COR-L47 (cell line): ENCODE results near the gene KANSL1L.
"Not testable (repeated sequence)": the region's sequence is repeated elsewhere in the genome, so short reads cannot be mapped to it uniquely, and the experiment has no call there.

ENCODE experiments used
- DNase-seq: peaks from one replicate; lab custom pipeline; 2025; lab: John Stamatoyannopoulos, UW

The KANSL1L gene

DNA sequence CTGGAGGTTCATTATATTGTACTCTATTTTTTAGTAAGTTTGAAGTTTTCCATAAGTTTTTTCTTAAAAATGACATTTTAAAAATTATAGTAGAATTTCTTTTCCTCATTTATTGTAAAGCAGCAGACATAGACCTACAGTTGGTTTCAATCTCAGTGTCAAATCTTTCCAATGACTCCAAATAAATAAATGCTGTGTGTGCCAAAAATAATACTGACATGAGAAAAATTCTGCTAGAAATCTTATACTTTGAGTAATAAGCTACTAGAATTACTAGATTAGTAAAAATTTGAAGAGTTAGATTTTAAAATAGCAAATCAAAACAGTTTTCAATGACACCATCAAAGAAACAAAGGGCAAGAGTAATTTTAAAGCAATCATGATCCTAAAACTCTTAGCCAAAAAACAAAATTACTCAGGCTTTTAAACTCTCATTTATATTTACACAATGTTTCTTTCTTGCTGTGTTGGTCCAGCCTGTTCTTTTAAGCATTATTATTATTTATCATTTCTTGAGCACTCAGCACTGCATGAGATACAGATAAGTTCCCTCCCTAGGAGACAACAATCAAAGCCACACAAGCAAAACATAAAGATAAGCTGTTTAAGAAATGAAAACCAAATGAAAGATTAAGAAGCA is 8.3 kb upstream of the KANSL1L start:
- no peak for DNase-seq

DNA sequence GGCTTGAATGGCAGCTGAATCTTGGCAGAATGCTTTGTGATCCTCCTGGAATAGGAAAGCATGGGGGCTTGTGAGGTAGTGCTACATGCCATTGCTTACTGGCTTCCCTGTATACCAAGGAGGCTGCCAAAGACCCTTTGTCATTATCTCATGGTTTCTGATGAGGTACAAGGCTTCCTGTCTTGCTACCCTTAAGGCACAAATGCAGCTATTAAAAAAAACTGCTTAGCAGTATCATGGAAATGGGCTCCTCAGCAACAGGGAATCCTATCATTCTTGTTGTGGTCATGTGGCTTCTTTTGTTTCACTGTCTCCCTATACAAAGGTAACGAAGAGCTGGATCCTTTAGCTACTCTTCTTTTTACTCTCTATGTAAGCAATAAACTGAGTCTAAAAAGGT is 6.6 kb upstream of the KANSL1L start:
- no peak for DNase-seq

DNA sequence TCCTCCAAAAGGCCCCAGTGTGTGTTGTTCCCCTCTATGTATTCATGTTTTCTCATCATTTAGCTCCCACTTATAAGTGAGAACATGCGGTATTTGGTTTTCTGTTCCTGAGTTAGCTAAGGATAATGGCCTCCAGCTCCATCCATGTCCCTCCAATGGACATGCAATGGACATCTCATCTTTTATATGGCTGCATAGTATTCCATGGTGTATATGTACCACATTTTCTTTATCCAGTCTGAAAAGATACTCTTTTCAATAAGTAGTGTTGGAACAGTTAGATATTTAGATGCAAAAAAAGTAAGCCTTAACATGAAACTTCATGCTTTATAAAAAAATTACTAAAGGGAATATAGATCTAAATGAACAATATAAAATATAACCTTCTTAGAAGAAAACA is 5.9 kb upstream of the KANSL1L start:
- not testable (repeated sequence) for DNase-seq

DNA sequence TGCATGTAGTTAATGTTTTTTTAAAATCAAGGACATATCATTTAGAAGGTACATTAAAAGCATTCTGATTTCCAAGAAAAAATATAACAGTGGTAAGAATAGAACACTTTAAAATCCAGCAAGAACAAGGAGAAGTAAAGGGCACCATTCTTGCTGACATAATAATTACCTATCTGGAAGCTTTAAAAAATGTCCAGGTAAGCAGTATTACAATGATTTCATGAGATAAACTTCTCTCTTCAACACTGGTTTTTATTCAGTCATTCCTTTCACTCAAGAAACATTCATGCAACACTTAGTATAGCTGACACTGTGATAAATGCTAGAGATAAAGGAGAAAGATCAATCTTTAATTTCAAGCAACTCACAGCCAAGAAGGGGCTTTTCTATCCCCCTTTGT is 2.9 kb upstream of the KANSL1L start:
- DNase-seq, result no peak

DNA sequence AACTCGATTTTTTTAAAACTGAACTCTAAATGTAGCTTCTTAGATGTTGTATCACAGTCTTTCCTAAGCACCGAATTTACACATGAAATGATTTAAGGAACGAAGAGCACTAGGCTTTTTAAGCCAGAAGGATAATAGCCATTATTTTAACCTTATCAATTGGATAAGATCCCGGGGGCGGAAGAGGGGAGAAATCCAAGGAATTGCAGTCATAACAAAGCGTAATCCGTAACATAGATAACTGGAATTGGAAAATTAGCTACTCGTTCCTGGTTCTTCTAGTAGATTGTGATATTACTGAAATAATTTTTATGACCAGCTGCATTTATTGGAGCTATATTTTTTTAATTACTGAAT is 988 bp upstream of the KANSL1L start:
- DNase-seq, result no peak

DNA sequence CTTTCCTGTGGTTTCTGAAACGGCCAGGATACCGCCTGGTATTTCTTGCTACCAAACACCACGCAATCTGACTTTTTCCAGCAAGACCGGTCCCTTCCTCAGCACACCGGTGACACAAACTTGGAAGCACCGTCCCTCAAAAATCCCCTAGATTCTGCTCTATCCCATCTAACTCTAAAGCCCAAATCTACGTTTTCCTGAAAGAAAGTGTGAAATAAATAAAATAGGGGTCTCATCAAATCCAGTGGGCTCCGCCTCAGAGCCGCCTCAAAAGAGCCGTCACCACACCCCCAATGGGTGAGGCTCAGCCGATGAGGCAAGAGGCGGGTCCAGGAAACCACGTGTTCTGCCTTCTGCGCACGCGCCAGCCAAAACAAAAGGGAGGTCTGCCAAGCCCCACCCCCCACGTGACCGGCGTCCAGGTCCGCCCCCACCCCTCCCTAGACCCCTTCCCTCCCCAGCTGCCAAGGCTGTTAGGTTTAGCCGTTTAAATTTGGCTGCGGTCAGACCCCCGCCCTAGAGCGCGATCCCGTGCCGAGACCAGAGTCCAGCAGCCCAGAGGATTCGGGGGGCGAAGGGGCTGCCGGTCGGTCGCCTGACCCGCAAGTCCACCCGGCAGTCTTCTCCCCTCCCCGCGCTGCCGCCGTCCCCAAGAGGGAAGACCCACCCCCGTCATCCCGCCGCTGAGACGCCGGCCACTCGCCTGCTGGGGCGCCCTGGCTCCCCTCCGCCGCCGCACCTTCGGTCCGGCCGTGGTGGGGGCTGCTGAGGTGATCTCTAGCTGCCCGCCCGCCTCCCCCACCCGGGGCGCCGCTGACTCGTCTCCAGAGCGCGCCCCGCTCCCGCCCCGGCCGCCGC is 534 bp downstream of the KANSL1L start:
- peak; percentile 94 for DNase-seq

DNA sequence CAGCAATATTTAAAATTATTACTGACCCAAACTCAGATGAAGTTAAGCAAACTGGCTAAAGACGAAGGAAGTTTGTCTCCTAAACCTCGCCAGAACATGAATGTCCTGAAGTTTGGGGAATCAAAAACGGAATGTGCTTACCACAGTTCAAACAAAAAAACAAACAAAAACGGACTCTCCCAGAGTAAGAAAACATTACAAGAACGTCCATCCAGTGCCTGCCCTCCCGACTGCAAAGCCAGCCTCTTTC is 1.1 kb downstream of the KANSL1L start:
- DNase-seq, result no peak

DNA sequence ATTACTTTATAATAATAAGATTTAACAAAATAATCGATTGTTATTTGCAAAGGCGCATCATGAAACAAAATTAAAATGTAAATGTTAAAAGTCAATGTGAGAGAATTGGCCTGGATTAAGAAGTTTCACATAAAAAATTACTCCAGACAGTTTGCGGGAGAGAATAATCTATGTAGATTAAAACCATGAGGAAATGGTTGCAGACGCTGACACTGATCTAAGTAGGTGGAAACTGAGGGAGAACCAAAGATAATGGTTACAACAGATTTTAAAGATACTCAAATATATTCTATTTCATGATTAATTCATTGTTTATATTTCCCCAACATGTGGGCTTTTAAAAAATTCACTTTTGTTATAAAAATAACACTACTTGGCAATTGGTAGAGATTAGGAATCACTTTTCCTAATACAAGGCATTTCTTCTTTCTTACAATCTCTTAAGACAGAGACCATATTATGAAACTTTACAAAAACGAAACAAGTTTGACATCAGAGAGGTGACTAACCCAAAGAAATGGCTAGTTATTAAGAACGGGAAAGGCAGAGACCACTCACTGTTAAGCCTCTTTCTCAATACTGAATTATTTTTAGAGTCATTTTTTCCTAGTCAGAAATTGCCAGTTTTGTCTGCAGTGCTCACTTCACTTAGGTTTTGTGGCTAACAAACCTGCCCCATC is 1.6 kb downstream of the KANSL1L start:
- DNase-seq, result no peak

DNA sequence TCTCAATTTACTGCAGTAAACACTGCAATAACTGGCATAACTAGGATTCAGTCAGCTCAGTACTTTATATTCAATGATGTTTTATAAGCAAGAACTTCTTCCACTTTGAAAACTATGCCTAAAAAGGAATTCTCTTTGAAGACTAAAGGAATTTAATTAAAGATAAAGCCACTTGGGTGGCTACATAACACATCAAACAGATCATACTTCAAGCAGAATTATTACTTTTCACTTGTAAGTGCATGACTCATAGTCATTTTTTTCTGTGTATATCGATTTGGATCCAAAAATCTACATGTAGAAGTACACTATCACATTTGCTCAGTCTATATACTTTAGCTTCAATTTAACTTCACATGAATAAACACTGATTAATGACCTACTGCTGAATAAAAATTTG is 4.0 kb downstream of the KANSL1L start:
- no peak for DNase-seq

DNA sequence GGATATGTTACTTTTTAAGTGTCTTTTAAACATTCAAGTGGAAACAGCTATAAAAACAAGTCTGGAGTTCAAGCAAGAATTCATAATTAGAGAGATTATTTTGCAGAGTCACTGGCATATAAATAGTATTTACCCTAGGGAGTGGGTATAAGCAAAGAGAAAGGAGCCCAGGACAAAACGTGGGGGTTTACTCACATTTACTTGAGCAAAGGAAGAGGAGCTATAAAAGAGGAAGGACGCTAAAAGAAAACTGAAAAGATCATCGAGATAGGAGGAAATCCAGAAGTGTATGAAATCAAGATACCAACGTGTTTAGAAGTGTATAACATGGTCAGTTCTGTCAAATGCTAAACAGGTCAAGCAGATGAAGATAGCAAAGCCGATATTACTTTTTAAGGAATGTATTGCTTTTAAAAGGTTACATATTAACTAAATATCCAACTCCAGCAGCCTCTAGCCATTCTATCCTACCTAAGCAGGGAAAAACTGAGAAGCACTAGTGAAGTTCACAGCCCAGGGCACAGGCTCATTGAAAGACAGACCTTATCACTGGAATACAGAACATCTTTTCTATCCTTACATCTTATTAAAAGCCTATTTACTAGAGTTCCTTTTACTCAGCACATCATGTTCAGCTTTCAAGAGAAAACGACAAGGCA is 8.6 kb downstream of the KANSL1L start:
- no peak for DNase-seq

DNA sequence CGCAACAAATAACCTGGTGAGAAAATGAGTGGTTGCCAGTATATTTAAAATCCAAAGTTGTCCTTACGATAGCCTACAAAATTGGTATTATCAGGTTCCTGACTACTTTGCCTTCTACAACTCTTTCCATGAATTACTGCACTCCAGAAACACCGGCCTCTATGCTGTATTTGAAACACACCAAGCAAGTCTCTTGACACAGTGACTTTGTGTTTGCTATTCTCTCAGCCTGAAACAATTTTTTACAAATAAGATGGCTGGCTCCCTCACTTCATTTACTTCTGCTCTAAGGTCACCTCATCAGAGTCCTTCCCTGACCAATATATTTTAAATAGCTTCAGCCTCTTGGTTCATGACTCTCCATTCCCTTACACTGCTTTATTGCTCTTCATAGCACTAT is 12.2 kb downstream of the KANSL1L start:
- DNase-seq, result no peak

DNA sequence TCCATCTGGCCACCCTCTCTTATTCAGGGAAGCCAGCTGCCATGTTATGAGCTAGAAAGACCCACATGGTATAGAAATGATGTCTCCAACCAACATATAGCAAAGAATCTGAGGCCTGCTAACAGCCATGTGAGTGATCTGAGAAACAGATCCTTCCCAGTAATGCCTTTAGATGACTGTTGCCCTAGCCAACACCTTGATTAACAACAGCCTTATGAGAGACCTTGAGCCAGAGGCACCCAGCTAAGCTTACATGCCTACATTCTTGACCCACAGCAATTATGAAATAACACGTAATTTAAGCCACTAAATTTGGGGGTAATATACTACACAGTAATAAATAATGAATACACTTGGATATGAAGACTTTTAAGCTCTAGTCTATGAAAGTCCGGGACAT is 13.0 kb downstream of the KANSL1L start:
- no peak for DNase-seq

DNA sequence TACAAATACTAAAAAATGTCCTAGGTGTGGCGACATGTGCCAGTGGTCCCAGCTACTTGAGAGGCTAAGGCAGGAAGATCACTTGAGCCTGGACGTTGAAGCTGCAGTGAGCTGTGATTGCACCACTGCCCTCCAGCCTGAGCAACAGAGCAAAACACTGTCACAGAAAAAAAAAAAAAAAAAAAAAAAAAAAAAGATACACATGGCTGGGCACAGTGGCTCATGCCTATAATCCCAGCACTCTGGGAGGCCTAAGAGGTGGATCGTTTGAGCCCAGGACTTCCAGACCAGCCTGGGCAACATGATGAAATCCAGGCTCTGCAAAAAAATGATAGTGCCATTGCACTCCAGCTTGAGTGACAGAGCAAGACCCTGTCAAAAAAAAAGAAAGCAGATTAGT is 13.7 kb downstream of the KANSL1L start:
- no peak for DNase-seq

DNA sequence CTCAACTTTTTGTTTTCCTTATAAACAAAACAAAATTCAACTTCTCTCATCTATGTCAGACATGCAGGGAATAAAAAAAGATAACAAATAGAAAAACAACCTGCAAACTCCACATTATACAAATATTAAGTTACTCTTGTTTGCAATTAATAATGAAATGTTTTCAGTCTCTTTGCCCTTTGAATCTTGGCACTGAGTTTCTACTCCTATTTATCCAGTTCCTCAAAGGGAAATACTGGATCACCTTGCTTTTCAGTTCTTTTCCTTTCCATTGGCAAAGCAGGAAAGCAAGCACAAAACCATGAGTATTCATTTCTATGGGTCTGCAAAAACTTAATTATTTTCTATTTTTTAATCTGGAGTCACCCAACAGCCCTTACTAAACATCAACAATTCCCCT is 23.6 kb downstream of the KANSL1L start:
- DNase-seq, result no peak

DNA sequence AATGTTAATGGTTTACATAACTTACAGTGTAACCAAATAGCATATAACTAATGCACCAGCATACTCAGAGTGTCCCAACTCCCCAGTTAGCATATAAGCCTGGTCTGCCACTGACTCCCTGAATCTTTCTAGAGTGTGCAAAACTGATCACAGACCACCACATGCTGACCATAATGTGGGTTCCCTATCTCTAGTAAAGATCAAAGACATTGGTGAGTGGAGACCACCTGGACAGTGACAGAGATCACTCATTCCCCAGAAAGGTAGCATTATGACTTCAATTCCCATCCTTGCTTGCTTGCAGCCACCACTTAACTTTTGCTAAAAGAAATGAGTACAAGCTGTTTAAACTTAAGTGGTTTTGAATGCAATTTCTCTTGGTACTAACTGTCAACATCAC is 39.0 kb downstream of the KANSL1L start:
- no peak for DNase-seq

DNA sequence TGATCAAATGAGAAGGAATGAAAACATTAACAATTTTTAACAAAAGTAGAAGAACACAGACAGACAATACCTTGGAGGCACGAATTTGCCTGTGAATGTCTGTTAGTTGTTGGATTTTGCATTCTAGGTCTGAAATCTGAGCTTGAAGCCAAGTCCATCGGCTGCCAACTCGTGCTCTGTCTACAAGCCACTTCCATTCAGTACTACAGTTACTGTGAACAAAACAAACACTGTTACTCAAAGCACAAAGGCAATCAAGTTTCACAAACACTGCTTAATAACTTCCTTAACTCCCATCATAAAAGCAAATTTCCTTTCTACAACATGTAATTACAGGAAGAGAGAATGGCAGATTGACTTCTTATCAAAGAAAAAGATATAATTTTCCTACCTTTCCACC is 42.2 kb downstream of the KANSL1L start:
- DNase-seq, result peak; percentile 85

DNA sequence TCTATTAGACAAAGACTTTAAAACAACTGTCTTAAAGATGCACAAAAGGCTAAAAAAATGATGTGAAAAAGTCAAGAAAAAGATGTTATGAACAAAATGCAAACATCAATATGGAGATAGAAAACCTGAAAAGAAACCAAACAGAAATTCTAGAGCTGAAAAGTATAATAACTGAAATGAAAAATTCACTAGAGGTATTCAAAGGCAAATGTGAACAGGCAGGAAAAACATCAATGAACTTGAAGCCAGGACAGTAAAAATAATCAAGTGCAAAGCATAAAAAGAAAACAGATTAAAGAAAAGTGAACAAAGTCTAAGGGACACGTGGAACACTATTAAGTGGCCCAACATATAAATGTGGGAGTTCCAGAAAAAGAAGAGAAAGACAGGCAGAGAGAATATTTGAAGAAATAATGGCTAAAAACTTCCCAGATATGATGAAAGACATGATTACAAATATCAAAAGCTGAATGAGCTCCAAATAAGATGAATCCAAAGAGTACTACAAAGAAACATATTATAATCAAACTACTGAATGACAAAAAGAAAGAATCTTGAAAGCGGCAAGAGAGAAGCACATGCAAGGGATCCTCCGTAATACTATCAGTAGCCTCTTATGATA is 57.5 kb downstream of the KANSL1L start:
- no peak for DNase-seq

DNA sequence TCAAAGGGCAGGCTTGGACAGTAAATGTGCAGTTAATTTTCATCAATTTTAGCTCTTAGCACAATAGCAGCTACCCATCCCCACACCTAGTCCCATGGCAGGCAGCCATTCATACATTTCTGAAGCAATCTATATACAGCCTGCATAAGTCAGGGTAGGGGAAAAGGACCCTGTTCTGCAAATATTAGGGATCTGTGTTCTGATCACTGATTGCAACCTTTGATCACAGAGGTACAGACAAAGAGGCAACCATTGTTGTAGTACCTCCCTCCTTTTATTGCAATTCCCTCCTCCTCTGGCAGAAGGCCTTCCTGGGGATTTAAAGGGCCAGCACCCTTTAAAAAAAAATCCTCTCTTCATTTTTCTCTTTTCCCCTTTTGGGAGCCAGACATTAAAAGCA is 58.3 kb downstream of the KANSL1L start:
- no peak for DNase-seq

DNA sequence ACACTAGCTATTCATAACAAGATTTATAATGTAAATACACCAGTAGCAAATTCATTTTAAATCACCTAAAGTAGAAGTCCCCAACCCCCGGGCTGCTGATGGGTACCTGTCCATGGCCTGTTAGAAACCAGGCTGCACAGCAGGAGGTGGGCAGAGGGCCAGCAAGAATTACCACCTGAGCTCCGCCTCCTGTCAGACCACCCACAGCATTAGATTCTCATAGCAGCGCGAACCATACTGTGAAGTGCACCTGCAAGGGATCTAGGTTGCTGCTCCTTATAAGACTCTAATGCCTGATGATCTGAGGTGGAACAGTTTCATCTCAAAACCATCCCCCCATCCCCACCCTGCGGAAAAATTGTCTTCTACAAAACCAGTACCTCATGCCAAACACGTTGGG is 71.3 kb downstream of the KANSL1L start:
- DNase-seq, result peak; percentile 14

DNA sequence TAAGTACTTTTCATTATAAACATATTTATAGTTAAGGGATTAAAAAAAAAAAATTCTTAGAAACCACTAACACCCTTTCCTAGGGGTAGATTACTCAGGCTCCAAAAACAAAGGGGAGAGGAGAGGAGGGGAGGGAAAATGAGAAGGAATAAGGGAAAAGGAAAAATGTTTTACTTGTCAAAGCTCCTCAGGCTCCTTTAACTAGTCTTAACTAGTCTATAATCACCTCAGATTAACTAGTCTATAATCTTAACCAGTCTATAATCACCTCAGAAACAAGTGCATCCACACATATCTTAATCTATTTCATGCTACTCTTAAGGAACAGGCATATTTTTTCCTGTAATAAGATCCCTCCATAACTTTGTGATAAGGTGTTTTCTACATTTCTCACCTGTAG is 76.4 kb downstream of the KANSL1L start:
- DNase-seq, result no peak

DNA sequence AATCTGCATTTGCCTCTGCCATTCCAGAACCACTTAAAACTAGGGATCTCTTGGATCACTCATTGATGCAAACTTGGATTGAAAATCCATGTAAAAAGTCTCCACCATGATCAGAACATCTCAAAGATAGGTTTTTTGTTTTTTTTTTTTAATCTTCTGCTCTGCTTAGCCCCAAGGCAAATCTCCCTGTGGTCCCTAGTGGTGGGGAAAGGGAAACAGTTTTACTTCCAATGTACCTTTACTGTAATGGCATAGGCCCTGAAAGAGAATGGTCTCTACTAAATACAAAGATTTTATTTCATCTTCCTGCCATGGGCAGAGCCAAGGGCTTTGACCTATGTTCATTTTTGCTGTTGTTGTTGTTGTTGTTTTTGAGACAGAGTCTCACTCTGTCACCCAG is 78.4 kb downstream of the KANSL1L start:
- DNase-seq, result no peak

DNA sequence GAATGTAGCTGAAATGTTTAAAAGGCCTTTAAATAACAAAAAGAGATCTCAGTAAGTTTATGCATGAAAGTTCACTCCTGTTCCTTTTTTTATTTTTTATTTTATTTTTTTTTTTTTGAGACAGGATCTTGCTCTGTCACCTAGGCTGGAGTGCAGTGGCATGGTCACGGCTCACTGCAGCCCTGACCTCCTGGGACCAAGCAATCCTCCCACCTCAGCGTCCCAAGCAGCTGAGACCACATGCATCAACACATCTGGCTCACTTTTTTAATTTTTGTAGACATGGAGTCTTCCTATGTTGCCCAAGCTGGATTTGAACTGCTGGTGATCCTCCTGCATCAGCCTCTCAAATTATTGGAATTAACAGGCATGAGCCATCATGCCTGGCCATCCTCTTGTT is 84.3 kb downstream of the KANSL1L start:
- no peak for DNase-seq

DNA sequence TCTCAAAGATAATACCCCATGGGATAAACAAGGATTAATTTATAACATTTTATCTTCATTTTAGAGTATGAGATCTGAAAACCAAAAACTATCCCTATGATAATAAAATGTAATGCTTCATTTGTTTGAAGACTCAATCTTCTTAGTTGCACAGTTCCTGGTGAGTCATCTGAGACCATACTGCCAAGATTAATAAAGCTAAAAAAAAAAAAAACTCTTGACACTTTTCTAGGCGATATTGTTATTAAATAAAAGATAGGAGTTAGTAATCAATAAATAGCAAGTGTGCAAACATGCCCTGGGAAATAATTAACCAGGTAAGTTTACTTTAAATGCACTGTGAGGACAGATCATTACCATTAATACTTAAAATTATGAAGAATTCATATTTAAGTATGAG is 84.9 kb downstream of the KANSL1L start:
- DNase-seq, result no peak
